GM18505 (cell line): Measurements from ENCODE around the gene CDC42BPB.
"Not testable (repeated sequence)": the region's sequence is repeated elsewhere in the genome, so short reads cannot be mapped to it uniquely, and the experiment has no call there.

Experiments
- ATAC-seq: cut with Tn5 transposase; IDR thresholded peaks from one replicate; pipeline ENCODE4 v1.9.1; 2021; ENCODE audit not compliant: unreplicated experiment
- POLR2A ChIP-seq: IDR thresholded peaks from 4 replicates; pipeline ENCODE4 v1.6.1; 2011; ENCODE audit warnings: borderline replicate concordance; ENCODE audit not compliant: insufficient read depth, insufficient read length; ENCODE audit errors: extremely low read depth

Gene CDC42BPB

GRCh38 chr14:103065861-103066260, 8.5 kb upstream of the CDC42BPB start:
- no peak for TF ChIP-seq POLR2A
- ATAC-seq: no peak

DNA sequence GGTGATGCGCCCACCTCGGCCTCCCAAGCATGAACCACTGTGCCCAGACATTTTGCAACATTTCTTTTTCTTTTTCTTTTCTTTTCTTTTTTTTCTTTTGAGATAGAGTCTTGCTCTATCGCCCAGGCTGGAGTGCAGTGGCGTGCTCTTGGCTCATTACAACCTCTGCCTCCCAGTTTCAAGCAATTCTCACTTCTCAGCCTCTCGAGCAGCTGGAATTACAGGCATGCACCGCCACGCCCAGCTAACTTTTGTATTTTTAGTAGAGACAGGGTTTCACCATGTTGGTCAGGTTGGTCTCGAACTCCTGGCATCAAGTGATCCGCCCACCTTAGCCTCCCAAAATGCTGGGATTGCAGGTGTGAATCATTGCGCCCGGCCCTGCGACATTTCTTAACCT, 7.6 kb upstream of the CDC42BPB start:
- ATAC-seq: no peak

GRCh38 chr14:103064436-103064835, 7.1 kb upstream of the CDC42BPB start:
- no peak for ATAC-seq
- TF ChIP-seq POLR2A: no peak

More for the DNA sequence above, 7.6 kb upstream of the CDC42BPB start:
- TF ChIP-seq POLR2A: no peak

GRCh38 chr14:103061482-103061976, 4.2 kb upstream of the CDC42BPB start:
- ATAC-seq: no peak

DNA sequence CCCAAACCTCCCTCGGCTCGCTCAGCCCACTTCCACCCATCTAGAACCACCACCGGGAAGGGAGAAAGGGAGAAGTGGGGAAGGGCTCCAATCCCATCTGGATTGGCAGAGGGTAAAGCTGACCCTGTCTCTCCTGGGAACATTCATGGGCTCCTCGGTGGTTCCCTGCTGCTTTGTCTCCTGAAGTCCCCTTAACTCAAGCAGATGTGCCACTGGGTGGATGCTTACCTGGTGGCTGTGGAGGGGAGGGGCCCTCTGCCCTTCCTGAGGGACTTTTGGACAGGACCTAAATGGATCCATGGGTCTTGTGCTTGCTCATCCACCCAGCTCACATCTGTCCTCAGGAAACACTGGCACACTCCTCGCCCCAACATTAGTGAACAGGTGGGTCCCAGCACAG, 2.2 kb upstream of the CDC42BPB start:
- TF ChIP-seq POLR2A: no peak
- no peak for ATAC-seq

More at GRCh38 chr14:103061482-103061976, 4.2 kb upstream of the CDC42BPB start:
- TF ChIP-seq POLR2A: no peak

GRCh38 chr14:103058164-103059055, 1.1 kb upstream of the CDC42BPB start:
- no peak for TF ChIP-seq POLR2A
- no peak for ATAC-seq

- no peak for TF ChIP-seq POLR2A
- no peak for ATAC-seq
Observed at GRCh38 chr14:103057028-103057371, 349 bp downstream of the CDC42BPB start.

DNA sequence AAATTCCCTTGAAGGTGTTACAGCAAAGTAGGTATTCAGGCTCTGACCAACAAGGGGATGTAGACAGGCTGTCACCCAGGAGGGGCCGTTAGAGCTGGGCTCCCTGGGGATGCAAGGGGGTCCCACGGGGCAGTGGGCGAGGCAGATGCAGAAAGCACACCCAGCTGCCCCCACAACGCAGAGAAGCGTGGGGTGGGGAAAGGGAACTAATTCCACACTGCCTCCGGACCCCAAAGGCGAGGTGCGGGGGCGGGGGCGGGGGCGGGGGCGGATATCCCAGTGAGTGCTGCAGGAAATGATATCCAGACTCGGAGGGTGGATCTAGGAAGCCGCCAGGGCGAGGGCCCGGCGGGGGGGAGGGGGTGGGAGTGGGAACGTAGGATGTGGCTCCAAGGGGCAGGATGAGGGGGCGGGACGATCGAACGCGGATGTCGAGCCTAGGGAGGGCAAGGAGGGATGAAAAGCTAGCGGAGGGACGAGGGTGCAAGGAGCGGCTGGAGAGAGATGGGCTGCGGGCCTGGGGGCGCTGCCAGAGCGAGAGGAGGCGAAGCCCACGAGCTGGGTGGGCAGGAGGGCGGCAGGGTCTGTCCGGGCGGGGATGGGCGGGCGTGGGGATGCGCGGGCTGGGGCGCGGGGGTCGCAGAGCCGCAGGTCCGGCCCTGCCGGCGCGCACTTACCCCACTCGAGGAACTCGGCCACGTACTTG, 874 bp downstream of the CDC42BPB start:
- no peak for ATAC-seq
- TF ChIP-seq POLR2A: no peak

DNA sequence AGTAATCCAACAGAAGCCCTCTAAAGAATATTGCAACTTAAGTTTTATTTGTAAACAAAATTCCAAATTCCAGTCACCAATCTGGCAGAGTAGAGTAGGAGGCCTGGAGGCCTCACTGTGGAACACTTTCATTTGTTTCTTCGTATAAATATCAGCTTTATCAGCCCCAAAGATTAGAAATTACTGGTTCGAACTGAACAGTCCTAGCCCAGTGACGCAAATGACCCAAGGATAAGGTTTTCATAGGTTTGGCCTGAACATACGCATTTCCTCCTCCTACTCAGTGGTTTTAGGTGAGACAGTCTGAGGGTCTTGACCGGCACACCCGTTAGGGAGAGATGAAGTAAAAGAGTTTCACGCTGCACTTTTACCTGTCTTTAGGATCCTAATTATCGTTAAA, 1.7 kb downstream of the CDC42BPB start:
- TF ChIP-seq POLR2A: no peak
- no peak for ATAC-seq

DNA sequence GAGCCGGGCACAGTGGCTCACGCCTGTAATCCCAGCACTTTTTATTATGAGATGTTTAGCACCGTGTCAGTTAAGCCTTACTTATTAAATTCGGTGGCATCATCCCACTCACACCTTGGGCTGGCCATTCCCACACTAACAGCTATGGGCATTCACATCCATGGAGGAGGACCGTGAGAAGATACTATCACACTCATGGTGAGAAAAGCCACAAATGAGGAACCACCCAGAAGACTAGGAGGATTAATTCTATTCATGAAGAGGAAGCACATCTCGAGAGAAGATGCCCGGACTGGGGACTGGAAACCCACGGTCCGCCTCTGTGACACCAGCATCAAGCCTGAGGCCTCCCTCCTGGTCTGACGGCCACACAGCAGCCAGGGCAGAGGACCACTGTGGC, 4.9 kb downstream of the CDC42BPB start:
- ATAC-seq: no peak
- TF ChIP-seq POLR2A: no peak

- TF ChIP-seq POLR2A: no peak
- no peak for ATAC-seq
Observed at GRCh38 chr14:103050935-103051334, 6.4 kb downstream of the CDC42BPB start.

DNA sequence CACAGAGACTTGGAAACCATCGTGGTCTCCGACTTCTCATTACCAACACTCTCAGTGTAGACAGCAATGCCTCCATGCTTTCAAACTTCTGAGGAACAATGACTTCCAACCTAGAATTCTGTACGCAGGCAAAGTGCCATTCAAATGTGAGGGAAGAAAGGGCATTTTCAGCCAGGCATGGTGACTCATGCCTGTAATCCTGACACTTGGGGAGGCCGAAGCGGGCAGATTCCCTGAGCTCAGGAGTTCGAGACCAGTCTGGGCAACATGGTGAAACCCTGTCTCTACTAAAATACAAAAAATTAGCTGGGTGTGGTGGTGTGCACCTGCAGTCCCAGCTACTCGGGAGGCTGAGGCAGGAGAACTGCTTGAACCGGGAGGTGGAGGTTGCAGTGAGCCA, 9.9 kb downstream of the CDC42BPB start:
- ATAC-seq: not testable (repeated sequence)

DNA sequence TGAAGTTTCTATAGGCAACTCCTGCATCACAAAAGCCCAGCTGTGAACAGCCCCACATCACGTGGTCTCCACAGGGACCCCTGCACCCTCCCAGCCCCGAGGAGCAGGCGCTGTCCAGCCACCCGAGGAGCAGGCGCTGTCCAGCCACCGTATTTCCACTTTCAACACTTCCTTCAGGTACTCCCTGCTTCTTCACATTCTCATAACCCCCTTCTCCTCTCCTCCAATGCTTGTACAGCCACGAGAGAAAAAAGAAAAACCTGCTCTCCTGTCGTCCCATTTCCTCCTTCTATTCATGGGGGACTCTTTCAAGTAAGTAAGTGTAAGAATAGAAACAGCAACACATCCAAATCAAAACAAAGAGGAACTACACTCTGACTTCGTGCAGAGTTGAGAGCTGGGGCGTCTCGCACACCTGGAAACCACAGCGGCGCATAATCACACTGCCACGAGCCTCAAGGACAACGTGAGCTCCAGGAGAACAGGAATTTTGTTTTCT, 11.9 kb downstream of the CDC42BPB start:
- no peak for TF ChIP-seq POLR2A
- ATAC-seq: no peak
